ENCODE data around the gene TMEM229A.
A peak's percentile ranks its signal among the peaks of the same experiment; 100 is the strongest.

Gene TMEM229A

DNA sequence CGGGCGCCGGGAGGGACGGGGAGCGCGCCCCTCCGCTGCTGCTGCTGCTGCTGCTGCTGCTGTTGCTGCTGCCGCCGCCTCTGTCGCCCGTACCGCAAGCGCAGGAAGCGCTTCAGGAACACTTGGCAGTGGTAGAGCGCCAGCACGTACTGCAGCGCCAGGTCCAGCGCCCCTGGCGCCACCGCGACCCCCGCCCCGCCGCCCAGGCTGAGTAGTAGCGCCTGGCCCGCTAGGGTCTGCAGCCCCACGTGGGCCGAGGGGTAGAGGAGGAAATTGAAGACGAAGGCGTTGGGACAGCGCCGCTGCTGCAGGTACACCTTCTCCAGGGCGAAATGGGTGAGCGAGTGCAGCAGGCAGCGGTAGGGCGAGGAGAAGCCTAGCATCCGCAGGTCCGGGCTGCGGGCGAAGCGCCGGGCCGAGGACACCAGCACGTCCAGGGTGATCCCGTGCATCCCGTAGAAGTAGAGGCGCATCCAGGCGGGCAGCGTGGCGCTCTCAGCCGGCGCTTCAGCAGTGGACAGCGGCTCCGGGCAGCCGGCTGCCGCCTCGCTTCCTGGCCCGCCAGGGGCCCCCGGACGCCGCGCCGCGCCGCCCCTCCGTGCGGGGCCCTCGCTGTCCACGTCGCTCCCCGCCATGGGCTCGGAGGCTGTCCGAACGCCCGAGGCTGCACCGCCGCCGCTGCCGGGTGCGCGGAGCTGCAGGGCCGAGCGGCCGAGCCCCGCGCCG lies at the start of gene TMEM229A:
Gene TMEM229A, minus strand, starts transcription at position 699 of the 726 bp plus-strand sequence. Its CDS starts 64 bp downstream, at position 635.
- ChIA-PET CTCF (no interaction called here), POLR2A (no interaction called here)
- Histone ChIP-seq H3K27ac (ENCODE audit: extremely low read depth, low read depth, low read length) (peak within 1 kb of the TSS; percentile 56; the same call in 1 of the 2 replicates), H3K4me1 (ENCODE audit: control insufficient read depth, insufficient read depth, low read length) (peaks cover 5% of the 10 kb centered on the region), H3K36me3 (ENCODE audit: control insufficient read depth in 2 of 2, insufficient read depth in 1 of 2, low read length in 2 of 2) (no peaks in the 10 kb centered on the region), H3K9me3 (ENCODE audit: control insufficient read depth, insufficient read depth, low read depth, low read length) (no peaks in the 10 kb centered on the region), H3K4me3 (ENCODE audit: low read depth, low read length) (peak within 1 kb of the TSS; percentile 40)
- TF ChIP-seq, protein P1, sequence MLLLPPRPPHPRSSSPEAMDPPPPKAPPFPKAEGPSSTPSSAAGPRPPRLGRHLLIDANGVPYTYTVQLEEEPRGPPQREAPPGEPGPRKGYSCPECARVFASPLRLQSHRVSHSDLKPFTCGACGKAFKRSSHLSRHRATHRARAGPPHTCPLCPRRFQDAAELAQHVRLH (tag by site-specific recombination; IDR thresholded peaks at IDR 0.05) = no peak
- TF ChIP-seq ZNF324 (tag by site-specific recombination; IDR thresholded peaks at IDR 0.05) (no peak), ZNF843 (tag by site-specific recombination; IDR thresholded peaks at IDR 0.05) (no peak), ZNF423 (tag by site-specific recombination; IDR thresholded peaks at IDR 0.05) (no peak), ZNF664 (tag by site-specific recombination; IDR thresholded peaks at IDR 0.05) (no peak), ELK4 (IDR thresholded peaks at IDR 0.05; ENCODE audit: borderline replicate concordance, low read depth, low read length) (no peak), ZNF239 (tag by site-specific recombination; IDR thresholded peaks at IDR 0.05) (no peak), ZNF544 (tag by site-specific recombination; IDR thresholded peaks at IDR 0.05) (no peak), GLI4 (tag by site-specific recombination; IDR thresholded peaks at IDR 0.05) (no peak), KLF17 (tag by site-specific recombination; IDR thresholded peaks at IDR 0.05) (no peak), GLIS1 (tag by site-specific recombination; IDR thresholded peaks at IDR 0.05) (no peak), PRDM6 (tag by site-specific recombination; IDR thresholded peaks at IDR 0.05) (no peak), ZNF777 (tag by site-specific recombination; IDR thresholded peaks at IDR 0.05; ENCODE audit: borderline replicate concordance) (peak; percentile 73; the same call in 1 of the 2 replicates), ZFP3 (tag by site-specific recombination; IDR thresholded peaks at IDR 0.05; ENCODE audit: low read depth) (no peak), ZXDB (tag by site-specific recombination; IDR thresholded peaks at IDR 0.05) (no peak), ZNF24 (tag by site-specific recombination; IDR thresholded peaks at IDR 0.05) (no peak), ZNF629 (tag by site-specific recombination; IDR thresholded peaks at IDR 0.05) (no peak), ZNF335 (tag by site-specific recombination; conservative IDR thresholded peaks at IDR 0.05) (peak; percentile 95), ZNF133 (tag by site-specific recombination; IDR thresholded peaks at IDR 0.05) (no peak), PRDM2 (tag by site-specific recombination; IDR thresholded peaks at IDR 0.05; ENCODE audit: borderline replicate concordance) (no peak), ZNF138 (tag by site-specific recombination; IDR thresholded peaks at IDR 0.05; ENCODE audit: borderline replicate concordance) (no peak), MZF1 (tag by site-specific recombination; IDR thresholded peaks at IDR 0.05; ENCODE audit: borderline replicate concordance) (no peak)
- TF ChIP-seq, protein P2, sequence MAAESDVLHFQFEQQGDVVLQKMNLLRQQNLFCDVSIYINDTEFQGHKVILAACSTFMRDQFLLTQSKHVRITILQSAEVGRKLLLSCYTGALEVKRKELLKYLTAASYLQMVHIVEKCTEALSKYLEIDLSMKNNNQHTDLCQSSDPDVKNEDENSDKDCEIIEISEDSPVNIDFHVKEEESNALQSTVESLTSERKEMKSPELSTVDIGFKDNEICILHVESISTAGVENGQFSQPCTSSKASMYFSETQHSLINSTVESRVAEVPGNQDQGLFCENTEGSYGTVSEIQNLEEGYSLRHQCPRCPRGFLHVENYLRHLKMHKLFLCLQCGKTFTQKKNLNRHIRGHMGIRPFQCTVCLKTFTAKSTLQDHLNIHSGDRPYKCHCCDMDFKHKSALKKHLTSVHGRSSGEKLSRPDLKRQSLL (tag by site-specific recombination; IDR thresholded peaks at IDR 0.05) = no peak; the same call in 1 of the 2 replicates
- TF ChIP-seq, protein P3, sequence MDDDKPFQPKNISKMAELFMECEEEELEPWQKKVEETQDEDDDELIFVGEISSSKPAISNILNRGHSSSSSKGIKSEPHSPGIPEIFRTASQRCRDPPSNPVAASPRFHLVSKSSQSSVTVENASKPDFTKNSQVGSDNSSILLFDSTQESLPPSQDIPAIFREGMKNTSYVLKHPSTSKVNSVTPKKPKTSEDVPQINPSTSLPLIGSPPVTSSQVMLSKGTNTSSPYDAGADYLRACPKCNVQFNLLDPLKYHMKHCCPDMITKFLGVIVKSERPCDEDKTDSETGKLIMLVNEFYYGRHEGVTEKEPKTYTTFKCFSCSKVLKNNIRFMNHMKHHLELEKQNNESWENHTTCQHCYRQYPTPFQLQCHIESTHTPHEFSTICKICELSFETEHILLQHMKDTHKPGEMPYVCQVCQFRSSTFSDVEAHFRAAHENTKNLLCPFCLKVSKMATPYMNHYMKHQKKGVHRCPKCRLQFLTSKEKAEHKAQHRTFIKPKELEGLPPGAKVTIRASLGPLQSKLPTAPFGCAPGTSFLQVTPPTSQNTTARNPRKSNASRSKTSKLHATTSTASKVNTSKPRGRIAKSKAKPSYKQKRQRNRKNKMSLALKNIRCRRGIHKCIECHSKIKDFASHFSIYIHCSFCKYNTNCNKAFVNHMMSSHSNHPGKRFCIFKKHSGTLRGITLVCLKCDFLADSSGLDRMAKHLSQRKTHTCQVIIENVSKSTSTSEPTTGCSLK (tag by site-specific recombination; IDR thresholded peaks at IDR 0.05) = no peak
